Kidney epithelial cell (primary cell): ENCODE measurements around the gene C19orf85. TPM values are rescaled to one million over a fixed set of nuclear protein-coding genes. Genes with fewer than 3 reads are reported as not detected.

ENCODE experiments used
- DNase-seq: peaks from one replicate; pipeline ENCODE4 v3.0.0-alpha.2; 2010; ENCODE audit warnings: low read depth
- H3K27me3 ChIP-seq: 2 replicates; pipeline ENCODE4 v1.6.0; 2011; ENCODE audit warnings: low read length; ENCODE audit not compliant: control insufficient read depth, insufficient read depth
- H3K36me3 ChIP-seq: 2 replicates; pipeline ENCODE4 v1.5.1; 2011; ENCODE audit warnings: low read length; ENCODE audit not compliant: control insufficient read depth, insufficient read depth
- H3K4me3 ChIP-seq: 2 replicates; pipeline ENCODE4 v1.5.1; 2011; ENCODE audit warnings: low read depth, mild to moderate bottlenecking, control low read depth, low read length
- CTCF ChIP-seq: IDR thresholded peaks from 2 replicates; pipeline ENCODE4 v1.5.1; 2011; ENCODE audit warnings: mild to moderate bottlenecking, moderate library complexity, low read length, control low read depth, inconsistent platforms; ENCODE audit not compliant: insufficient read depth, poor library complexity, severe bottlenecking
- total RNA-seq: library from RNA; depleted of rRNA; stranded (reverse); fragments of >200 nt; gene quantifications from 2 replicates; pipeline ENCODE4 v1.2.3, GENCODE V29; 2015

Gene C19orf85
- total RNA-seq, 1 donor from 2014 or later, result not detected

GRCh38 chr19:55433292-55433691 is 31.3 kb downstream of the C19orf85 start:
- H3K36me3 ChIP-seq, result no peaks in the 10 kb centered on the region
- DNase-seq, result no peak
- no peak for TF ChIP-seq CTCF
- H3K4me3 ChIP-seq, result no peak overlapping the region
- peaks cover 37% of the 10 kb centered on the region for H3K27me3 ChIP-seq

DNA sequence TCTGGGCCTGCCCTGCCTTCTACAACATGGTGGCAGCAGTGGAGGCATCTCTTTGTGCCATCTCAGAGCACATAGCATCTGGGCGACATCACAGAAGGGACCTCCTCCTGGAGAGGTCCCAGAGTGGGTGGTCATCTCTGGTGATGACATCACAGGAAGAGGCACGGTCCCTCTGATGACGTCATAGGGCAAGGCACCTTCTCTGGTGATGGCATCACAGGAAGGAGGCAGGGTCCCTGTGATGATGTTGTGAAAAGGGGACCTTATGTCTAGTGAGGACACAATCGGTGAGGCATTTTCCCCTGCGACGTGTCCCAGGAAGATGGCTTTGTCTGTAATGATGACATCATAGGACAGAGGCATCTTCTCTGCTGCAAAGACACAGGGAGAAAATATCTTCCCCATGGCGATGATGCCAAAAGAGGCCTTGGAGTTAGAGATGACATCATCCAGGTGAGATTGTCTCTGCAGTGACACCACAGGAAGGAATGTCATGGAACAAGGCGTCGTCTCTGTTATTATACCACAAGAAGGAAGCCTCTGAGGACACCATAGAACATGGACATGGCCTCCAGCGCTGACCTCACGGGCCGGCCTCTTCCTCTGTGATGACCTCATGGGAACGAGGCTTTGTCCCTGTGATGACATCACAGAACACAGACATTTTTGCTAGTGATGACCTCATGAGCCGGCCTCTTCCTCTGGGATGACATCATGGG is 32.2 kb downstream of the C19orf85 start:
- Histone ChIP-seq H3K4me3 (no peak overlapping the region), H3K36me3 (no peaks in the 10 kb centered on the region), H3K27me3 (peaks cover 34% of the 10 kb centered on the region)
- no peak for TF ChIP-seq CTCF
- DNase-seq, result no peak

DNA sequence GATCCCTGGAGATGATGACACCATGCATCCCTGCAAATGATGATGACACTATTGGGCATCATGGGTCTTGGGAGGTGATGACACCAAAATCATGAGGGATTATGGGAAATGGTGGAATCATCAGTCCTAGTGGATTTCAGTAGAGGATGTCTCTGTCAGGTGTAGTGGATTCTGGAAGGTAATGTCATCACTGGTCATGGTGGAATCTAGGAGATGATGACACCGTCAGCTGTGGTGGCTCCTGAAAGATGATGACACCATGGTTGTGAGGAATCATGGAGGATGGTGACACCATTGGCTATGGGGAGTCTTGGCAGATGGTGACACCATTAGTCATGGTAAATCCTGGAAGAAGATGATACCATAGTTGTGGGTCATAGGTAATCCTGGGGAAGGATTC is 33.4 kb downstream of the C19orf85 start:
- Histone ChIP-seq H3K4me3 (no peak overlapping the region), H3K27me3 (peaks cover 34% of the 10 kb centered on the region), H3K36me3 (no peaks in the 10 kb centered on the region)
- TF ChIP-seq CTCF, result no peak
- no peak for DNase-seq

- H3K4me3 ChIP-seq, result no peak overlapping the region
- H3K27me3 ChIP-seq, result peaks cover 7% of the 10 kb centered on the region
- H3K36me3 ChIP-seq, result no peaks in the 10 kb centered on the region
- no peak for TF ChIP-seq CTCF
- no peak for DNase-seq
Observed at GRCh38 chr19:55426042-55426441, 38.5 kb downstream of the C19orf85 start.

DNA sequence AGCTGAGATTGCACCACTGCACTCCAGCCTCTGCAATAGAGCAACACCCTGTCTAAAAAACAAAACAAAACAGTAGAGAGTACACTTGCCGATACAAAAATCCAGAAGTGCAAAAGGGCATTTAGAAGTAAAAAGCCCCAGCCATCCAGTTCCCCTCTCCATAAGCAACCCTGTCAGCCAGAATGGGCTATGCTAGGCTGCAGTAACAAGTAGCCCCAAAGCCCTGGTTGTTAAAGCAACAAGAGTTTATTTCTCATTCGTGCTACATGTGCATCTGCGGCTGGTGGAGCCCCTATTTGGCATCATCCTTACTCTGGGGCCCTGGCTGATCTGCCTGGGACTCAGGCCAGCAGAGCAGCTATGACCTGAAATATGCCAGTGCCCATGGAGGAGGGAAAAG is 40.0 kb downstream of the C19orf85 start:
- H3K4me3 ChIP-seq, result no peak overlapping the region
- H3K27me3 ChIP-seq, result peaks cover 7% of the 10 kb centered on the region

More for the DNA sequence above, 40.0 kb downstream of the C19orf85 start:
- TF ChIP-seq CTCF, result no peak
- DNase-seq, result no peak
- H3K36me3 ChIP-seq, result no peaks in the 10 kb centered on the region
